ENCODE measurements around the gene CCDC68. TPM values are rescaled to one million over a fixed set of nuclear protein-coding genes. Genes with fewer than 3 reads are reported as not detected.

The CCDC68 gene
- total RNA-seq, 1 experiment from 2014 or later, result 6.6 TPM

GRCh38 chr18:54882318-54882717 lies 76.9 kb downstream of the CCDC68 start:
- DNase-seq (ENCODE audit: low read depth, low spot score) (no peak), ATAC-seq (no peak)
- no peaks in the 10 kb centered on the region for H4K20me1 ChIP-seq (ENCODE audit: insufficient read depth)
- no peaks in the 10 kb centered on the region for H3K4me1 ChIP-seq (ENCODE audit: control insufficient read depth in 1 of 2, insufficient read depth in 2 of 2, low read length in 2 of 2)
- BruUV-seq (replicated peaks), result no TSS peak
- H3K79me2 ChIP-seq (ENCODE audit: insufficient read depth, low read length), result no peaks in the 10 kb centered on the region
- no peak overlapping the region for H3K27ac ChIP-seq (ENCODE audit: low read depth, low read length)
- H3K27me3 ChIP-seq (ENCODE audit: insufficient read depth, low read length), result no peaks in the 10 kb centered on the region
- intact Hi-C loops (cut with micrococcal nuclease), result no loop called here
- no peaks in the 10 kb centered on the region for H3K36me3 ChIP-seq (ENCODE audit: control insufficient read depth in 1 of 2, insufficient read depth in 2 of 2, low read length in 2 of 2)
- RAD21 ChIA-PET (ENCODE audit: low non-redundant PET in 1 of 2, low total read pairs in 2 of 2, uncharacterized antibody in 2 of 2, unreplicated experiment in 2 of 2), result no interaction called here
- H3K9ac ChIP-seq (ENCODE audit: low read length), result no peak overlapping the region
- no peaks in the 10 kb centered on the region for H3K9me3 ChIP-seq (ENCODE audit: control insufficient read depth in 1 of 2, insufficient read depth in 1 of 2, low read depth in 1 of 2, low read length in 2 of 2)
- TF ChIP-seq ZBTB33 (IDR thresholded peaks at IDR 0.05; ENCODE audit: extremely low read depth, insufficient replicate concordance, low read length) (no peak), ZFX (IDR thresholded peaks at IDR 0.05) (no peak), RAD21 (IDR thresholded peaks at IDR 0.05; ENCODE audit: low read depth) (no peak), MAX (IDR thresholded peaks at IDR 0.05) (no peak), ZNF274 (IDR thresholded peaks at IDR 0.05; ENCODE audit: low read depth, low read length) (no peak), SP1 (IDR thresholded peaks at IDR 0.05; ENCODE audit: low read depth) (no peak), SRF (IDR thresholded peaks at IDR 0.05; ENCODE audit: low read depth) (no peak), REST (IDR thresholded peaks at IDR 0.05; ENCODE audit: low read depth) (no peak)
- no peaks in the 10 kb centered on the region for H3K9me2 ChIP-seq (ENCODE audit: insufficient read depth)
- H2AFZ ChIP-seq (ENCODE audit: low read depth, low read length, poor library complexity, severe bottlenecking), result no peak overlapping the region
- no peak overlapping the region for H3K4me2 ChIP-seq (ENCODE audit: low read length)
- no peak overlapping the region for H3K4me3 ChIP-seq (replicated peaks in 1 of 2; ENCODE audit: low read depth in 1 of 2, low read length in 2 of 2)
- CTCF ChIA-PET, result no interaction called here
- POLR2A ChIA-PET, result no interaction called here

All from HCT116 (cell line).